ENCODE measurements around the gene SREBF2. TPM values are rescaled to one million over a fixed set of nuclear protein-coding genes. Genes with fewer than 3 reads are reported as not detected.

SREBF2 gene
- total and polyA plus RNA-seq, 2 of the 13 experiments (the other 11 are each of a cell fraction or from before 2014, with no cell fraction given): 53.8 to 72.6 TPM

GRCh38 chr22:41844513-41844912 is 11.6 kb downstream of the SREBF2 start (continued):
- TF ChIP-seq AFF4 (CRISPR knock-in tag; IDR thresholded peaks at IDR 0.05) (no peak), HDAC1 (CRISPR knock-in tag; IDR thresholded peaks at IDR 0.05) (no peak), GPN1 (CRISPR knock-in tag; IDR thresholded peaks at IDR 0.05; ENCODE audit: borderline replicate concordance) (no peak), ZBTB21 (CRISPR knock-in tag; IDR thresholded peaks at IDR 0.05) (no peak), ZNF292 (CRISPR knock-in tag; IDR thresholded peaks at IDR 0.05; ENCODE audit: borderline replicate concordance, low read depth) (no peak), KLF12 (CRISPR knock-in tag; IDR thresholded peaks at IDR 0.05; ENCODE audit: borderline replicate concordance) (no peak), STAG1 (CRISPR knock-in tag; IDR thresholded peaks at IDR 0.05) (no peak), ZNF431 (CRISPR knock-in tag; IDR thresholded peaks at IDR 0.05; ENCODE audit: borderline replicate concordance, low read depth) (no peak)

All from HepG2 (cell line).